Stimulated activated CD8-positive, alpha-beta memory T cell treated with anti-CD3 and anti-CD28 coated beads, Interleukin-4, amount 100 ng/mL, for 48 hours (primary cell): ENCODE data around the gene KDM4C.
"Not testable (repeated sequence)": the region's sequence is repeated elsewhere in the genome, so short reads cannot be mapped to it uniquely, and the experiment has no call there.

Source experiments
- DNase-seq: peaks from one replicate; pipeline ENCODE4 v3.0.0-alpha.2; 2020

KDM4C gene

DNA sequence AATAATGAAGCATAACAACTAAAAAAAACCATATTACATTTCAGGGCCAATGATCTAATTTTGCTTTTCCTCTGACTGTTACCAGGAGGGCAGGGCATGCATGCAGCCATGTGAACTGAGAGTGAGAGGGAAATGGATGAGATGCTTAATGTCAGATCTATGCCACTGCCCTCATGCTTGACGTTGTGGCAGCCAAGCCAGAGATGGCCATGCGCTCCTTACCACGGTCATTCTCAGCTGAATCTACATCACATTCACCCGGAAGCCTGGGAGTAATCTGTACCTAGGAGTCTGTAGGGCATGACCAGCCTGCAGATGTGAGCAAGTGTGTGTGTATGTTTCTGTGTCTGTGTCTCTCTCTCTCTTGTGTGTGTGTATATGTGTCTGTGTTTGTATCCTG is 183.7 kb downstream of the KDM4C start:
- DNase-seq: no peak

DNA sequence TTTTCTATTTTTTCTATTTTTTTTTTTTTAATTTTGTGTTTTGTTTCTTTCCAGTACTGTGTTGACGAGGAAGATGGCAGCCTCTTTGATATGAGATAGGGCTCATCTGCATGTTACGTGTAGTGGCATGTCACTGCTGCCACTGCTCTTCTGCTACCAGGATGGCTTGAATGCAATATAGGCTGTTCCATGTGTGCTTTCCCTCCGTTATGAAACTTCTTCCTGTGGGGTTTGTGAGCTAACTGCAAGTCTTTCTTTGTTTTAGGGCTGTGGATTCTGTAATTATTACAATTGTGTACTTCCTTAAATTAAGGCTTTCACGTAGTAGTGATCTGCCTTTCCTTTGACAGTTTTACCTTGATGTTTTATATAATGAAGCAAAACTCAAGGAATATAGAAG is 184.6 kb downstream of the KDM4C start:
- DNase-seq: no peak

DNA sequence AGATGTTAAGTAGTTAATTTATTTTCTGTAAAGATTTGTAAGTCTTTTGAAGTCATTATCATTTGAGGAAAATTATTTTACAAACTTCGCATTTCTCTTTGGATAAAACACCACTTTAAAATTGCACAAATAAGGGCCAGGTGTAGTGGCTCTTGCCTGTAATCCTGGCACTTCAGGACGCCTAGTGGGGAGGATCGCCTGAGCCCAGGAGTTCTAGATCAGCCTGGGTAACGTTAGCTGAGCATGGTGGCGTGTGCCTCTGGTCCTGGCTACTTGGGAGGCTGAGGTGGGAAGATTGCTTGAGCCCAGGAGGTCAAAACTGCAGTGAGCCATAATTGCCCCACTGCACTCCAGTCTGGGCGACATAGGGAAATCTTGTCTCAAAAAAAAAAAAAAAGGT is 185.5 kb downstream of the KDM4C start:
- no peak for DNase-seq

DNA sequence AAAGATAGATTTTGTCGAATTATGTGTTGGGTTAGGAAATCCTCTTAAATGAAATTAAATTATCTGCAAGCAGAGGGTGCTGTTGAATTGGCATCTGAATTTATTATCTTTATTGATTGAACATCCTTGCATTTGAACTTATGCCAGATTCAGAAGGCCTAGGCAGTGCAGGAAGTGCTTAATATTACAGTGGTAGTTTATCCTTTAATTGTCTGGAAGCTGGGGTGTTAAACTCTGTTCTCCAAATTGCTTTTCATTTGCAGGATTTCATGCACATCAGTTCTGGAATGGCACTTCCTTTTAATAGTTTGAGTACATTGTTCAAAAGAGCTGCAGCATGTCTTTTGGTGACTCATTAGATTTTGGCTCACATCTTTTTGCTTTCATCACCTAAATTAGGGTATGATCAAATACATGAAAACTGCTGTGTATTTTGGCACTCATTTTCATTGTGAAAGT is 186.3 kb downstream of the KDM4C start:
- DNase-seq: no peak

DNA sequence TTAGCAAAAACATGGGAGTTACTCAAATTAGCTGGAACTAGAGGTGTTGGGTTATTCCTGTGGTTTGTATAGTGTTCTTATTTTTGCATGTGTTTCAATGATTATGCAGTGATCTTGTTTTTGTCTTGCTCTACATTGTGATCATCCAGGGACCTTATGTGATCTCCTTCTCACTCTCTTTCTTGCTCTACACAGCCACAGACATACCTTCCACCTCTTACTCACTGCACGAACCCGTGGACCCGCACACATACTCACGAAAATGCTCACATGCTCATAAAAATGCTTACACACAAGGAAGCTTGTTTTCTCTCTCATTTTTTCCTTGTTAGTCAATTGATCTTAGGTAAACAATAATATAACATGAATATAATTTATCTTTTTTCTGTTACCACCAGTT is 187.1 kb downstream of the KDM4C start:
- no peak for DNase-seq

DNA sequence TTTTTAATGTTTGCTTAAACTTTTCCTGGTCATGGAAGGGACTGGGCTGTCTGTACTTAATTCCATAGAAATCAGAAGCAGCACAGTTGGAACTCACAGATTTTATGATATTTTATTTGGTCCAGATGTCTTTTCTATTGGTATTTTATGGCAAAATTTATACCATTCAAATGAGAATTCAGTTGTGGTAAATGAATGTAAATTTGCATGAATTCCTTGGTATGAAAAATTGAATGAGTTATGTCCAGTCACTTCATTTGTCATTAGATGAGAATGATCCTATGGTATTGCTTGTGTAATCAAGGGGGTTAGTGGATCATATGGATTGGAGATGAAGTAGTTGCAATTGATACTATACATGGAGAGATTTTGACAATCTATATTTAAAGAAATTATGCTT is 188.0 kb downstream of the KDM4C start:
- no peak for DNase-seq

DNA sequence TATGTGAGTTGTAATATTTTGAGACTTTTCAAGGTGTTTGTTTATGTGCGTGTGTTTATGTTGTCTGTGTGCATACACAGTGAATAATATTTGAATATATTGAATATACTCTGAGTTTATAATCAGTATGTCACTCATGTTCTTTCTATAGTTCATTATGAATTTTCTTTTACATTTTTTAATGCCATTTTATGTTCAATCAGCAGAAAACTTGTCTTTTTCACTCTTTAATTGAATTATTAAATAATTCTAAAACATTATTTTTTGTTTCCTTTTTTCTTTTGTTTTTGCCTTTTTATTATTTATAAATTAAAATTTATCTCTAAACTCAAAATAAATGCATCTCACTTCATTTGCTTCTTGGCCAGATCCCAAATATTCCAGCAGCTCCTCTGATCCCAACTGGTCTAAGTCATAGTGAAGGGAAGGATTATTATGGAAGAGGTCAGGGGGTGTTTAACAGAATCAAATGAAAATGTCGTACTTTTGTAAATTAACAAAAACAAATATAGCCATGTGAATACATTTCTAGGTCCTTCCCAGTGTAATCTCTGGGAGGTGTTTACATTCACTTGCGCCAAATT is 188.9 kb downstream of the KDM4C start:
- no peak for DNase-seq

DNA sequence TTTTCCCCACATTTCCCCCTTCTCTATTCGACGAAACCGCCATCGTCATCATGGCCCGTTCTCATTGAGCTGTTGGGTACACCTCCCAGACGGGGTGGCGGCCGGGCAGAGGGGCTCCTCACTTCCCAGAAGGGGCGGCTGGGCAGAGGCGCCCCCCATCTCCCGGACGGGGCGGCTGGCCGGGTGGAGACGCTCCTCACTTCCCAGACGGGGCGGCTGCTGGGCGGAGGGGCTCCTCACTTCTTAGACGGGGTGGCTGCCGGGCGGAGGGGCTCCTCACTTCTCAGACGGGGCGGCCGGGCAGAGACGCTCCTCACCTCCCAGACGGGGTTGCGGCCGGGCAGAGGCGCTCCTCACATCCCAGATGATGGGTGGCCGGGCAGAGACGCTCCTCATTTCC is 191.1 kb downstream of the KDM4C start:
- not testable (repeated sequence) for DNase-seq

DNA sequence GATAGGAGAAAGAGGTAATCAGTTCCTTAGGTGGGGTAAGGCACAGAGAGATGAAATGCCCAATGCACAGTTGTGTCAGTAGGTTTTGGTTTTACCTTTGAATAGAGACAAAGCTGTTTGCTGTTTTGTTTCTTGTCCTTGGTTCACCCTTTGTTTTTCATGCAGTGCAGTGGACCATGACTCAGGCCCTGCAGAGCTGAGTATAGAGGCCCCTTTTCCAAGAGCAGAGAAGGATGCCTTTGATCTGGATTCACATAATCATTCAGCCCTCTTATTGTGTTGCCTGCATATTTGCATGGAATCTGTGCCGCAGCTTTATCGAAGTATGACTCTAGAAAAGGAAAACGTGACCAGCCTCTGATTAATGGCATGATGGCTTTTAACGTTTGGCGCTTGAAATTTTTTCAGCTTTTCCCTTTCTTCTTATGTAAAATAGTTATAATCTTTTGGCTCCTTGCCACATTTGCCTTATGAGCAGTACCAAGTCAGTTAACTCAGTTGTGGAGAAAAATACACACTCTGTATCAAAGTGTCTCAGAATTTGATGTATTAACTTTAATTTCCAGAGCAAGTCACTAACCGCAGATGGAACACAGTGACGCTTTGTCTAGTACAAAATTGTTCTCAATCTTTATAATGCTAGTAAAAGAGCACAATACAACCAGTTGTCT is 197.6 kb downstream of the KDM4C start:
- no peak for DNase-seq

DNA sequence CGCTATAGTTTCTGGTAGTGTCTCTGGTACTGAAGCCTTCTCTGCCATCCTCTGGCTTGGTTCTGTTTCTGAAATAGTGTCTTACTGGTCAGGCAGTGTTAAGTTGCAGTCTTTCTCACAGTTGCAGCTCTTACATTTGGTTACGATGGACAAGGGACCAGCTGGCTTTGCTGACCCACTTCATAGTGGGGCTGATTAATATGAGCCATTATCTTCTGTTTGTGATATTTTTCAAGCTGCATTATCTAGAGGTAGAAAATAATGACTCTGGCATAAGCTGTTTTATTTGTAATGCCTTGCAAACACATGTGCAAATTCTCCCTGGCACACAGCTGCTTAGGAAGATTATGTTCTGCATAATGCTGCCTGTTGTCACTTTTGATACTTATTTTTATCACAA is 199.1 kb downstream of the KDM4C start:
- no peak for DNase-seq

DNA sequence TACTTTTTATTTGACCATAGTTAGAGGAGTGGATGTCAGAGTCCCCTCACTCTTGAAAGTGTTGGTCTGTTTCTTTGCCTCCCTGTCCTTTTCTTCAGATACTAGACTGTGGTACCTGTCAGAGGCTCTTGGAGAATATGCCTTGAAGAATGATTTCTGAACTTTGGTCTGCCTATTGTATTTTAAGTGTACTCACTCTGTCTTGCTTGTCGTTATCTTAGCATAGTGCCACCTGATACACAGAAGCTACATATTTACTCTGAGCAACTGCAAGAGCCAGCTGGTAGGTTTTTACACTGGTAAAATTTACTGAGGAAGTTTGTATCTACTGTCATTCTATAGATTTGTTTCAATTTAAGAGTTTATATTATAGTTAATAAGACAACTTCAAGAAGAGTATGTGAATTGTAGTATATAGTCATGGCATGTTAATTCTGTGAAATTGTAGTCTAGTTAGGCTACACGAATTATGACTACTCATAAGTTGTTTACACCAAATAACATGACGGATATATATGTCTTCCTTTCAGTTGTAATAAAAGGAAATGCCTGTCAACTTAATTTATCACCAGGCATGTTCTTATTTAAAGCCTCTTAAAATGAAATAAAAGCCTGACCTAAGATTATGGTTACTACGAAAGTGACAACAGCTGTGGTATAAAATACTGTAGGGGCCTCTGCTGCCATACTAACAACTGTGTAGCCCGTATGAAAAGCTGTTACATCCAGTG is 201.7 kb downstream of the KDM4C start:
- no peak for DNase-seq

DNA sequence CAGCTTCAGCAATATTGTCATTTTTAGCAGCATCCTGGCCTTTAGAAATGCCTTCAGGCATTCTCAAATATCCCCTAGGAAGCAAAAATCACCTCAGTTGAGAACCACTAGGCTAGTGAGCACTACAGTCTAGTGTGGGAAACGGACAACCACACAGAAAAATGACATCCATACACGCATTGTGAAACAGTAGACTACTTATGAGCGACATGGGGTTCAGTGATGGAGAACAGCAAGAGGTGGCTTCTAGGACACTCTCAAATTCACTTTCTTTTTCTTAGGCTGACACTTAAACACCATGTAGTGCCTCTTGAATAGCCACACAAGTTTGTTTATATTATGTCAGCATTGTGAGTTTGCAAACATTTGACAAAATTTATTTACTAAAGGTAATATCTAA is 203.0 kb downstream of the KDM4C start:
- no peak for DNase-seq

DNA sequence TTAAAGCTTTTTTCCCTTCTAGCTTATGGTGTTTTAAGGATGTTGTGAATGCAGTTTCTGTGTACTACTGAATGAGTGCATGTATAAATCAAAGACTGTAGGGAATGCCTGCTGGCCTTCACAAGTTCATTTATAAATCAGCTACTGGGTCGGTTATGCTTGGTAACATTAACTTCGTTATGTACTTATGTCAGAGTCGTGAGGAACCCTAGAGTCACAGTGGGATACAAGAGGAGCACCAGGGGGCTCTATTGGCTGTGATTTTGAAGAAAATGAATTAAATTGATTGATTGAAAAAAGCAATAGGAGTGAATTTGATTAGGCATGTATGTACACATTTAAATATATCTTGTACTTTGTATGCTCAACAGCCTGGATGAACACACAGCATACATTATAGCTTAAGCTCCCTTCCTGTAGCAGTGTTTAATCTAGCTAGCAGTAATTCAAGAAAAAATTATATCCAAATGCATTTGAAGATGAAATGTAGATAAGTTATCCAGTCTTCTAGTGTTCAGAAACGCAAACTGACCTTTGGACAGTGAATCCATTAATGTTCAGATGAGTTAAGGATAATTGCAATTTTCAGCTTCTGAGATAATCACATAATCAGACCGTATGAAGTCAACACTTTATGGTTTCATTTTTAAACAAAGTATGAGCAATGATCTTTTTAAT is 204.2 kb downstream of the KDM4C start:
- DNase-seq: no peak

DNA sequence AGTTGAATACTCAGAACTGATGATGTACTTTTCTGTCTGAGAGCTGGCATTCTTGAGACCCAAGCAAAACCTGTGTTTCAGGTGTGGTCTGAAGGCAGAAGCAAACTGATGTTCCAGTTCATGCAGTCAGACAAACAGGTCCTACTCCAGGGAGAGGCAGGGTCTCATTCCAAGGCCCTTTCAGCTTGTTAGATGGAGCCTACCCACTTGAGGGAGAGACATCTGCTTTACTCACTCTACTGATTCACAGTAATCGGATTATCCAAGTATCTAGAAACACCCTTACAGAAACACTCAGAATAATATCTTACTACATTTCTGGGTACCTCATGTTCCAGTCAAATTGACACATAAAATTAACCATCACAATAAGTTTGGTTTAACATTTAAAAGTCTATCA is 207.8 kb downstream of the KDM4C start:
- no peak for DNase-seq

DNA sequence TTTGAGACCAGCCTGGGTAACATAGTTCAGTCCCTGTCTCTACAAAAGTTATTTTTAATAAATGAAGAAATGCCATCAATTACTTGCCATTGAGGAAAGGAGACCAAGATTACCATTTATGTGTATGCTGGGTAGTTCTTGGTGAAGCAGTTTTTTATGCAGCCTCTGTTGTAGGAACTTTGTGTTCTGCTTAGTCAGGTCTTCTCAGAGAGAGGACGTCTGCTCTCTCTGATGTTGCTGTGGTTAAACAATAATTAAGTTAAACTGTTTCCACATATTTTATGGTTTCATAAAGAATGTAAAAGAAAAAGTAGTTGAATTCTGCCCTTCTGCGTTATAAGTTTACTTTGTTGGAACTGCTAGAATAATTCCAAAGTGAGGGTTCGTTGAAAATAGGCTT is 210.5 kb downstream of the KDM4C start:
- no peak for DNase-seq

DNA sequence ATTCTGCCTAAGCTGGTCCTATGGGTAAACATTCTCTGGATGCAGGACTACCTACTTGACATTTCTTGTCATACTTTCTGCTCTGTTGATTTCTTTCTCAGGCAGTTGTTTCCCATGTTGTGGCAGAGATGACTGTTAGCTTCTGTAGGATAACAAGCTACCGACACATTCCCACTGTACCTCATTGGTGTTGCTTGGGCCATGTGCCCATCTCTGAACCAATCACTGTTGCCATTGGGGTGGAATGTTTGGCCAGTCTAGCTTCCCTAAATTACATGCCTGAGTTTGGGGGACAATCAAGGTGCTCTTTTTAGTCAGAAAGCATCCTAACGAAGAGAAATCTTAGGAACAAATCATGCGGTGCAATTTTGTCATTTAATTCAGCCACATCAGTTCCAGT is 212.0 kb downstream of the KDM4C start:
- no peak for DNase-seq

DNA sequence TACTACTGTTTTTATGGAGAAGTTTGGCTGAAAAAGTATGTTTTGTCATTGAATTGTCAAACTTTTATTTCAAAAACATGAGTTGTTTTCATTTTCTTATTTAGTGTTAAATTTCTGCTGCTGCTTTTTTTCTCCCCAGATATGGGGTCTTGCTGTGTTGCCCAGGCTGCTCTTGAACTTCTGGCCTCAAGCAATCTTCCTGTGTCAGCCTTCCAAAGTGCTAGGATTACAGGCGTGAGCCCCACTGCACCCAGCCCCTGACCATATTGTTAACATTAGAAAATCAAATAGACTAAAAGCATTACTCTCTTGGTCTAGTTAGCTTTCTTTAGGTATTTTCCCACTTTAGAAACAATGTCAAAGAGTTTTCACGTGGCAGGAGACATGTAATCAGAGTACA is 215.3 kb downstream of the KDM4C start:
- DNase-seq: no peak

DNA sequence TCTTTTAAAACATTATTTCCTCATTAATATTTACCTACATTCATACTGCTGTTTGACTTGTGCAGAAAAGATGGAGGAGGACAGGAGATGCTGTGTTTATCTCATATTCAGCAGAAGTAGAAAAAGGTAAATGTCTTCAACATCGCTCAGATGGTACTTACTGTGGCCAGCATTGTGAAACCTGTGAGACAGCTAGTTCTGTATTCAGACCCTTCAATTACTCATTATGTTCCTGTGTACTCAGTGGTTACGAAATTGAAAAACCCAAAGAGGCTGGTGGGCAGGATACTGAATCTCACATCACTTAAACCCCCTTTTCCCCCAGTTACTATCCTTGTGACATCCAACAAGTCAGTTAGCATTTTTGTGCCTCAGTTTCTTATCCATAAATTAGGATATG is 216.0 kb downstream of the KDM4C start:
- no peak for DNase-seq

DNA sequence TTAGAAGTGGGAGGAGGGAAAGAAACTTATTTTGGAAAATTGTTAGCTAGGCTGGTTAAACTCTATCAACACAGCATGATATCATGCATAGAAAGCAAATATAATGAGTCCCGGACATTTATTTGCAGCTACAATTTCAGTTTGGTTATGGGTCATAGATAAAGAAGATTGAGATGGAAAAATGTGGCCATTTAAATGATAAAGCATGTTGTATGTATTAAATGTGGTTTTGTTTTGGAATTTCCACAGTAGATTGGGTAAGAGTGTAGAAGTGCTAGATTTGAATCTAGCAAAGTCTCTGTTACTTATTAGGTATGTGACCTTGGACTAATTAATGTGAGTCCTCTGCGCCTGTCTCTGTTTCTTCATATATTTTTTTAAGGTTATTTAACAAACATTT is 217.4 kb downstream of the KDM4C start:
- no peak for DNase-seq

DNA sequence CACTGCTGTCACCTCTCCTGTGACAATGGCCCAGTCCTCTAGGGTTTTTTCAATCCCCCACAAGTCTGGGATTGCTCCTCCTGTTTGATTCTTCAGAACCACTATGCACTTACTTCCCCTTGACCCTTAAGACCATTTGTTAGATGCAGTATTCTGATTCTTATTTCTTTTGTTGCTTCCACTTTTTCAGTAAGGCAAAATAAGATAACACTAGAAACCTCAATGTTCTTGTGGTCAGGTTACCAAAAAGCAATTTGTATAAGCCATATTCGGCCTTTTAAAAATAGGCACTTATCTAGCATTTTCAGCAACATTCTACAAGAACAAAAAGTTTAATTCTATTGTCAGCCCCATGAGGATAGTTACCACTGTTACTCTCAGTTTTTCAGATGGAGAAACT is 220.0 kb downstream of the KDM4C start:
- DNase-seq: no peak

DNA sequence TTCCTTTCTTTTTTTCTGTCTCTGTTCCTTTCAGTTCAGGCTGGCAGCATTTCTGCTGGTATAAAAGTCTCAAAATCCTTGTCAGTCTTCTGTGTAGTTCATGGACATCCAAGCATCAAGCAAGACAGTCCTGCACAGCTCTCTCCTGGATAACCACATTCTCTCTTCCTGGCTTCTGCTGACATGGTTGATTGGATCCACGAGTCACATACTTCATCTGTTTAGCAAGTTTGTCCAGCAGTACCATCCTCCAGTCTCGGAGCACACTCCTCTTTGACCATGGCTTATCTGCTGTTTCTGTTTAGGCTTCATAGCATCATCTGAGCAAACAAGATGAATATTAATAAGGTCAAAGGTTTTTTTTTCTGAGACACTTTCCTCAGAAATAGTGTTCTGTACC is 220.8 kb downstream of the KDM4C start:
- DNase-seq: no peak

DNA sequence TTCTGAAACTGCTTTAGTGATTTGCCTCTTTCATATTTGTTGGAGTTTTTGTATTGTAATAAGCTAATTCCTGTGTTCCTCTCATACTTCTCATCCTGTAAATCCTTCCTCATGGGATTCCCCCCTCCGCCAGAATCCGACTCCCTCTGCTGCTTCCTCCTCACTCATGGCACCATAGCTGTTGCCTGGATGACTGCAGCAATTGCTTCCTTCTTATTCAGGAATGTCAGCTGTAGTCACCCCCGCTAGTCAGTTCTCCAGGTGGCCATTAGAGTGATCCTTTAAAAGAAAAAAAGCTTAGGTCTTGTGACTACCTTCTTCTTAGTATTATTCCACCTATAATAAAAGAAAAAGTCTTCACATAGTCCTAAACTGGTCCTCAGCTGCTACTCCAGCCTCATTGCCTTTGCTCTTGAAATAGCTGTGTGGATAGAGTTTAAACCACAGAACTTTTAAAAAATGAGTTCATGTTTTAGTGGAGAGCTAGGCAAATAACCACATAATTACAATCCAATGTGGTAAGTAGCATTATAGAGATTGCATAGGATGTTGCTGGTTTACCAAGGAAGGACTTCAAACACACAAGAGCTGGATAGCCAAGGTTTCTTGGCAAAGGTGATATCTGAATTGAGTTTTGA is 227.3 kb downstream of the KDM4C start:
- DNase-seq: no peak

DNA sequence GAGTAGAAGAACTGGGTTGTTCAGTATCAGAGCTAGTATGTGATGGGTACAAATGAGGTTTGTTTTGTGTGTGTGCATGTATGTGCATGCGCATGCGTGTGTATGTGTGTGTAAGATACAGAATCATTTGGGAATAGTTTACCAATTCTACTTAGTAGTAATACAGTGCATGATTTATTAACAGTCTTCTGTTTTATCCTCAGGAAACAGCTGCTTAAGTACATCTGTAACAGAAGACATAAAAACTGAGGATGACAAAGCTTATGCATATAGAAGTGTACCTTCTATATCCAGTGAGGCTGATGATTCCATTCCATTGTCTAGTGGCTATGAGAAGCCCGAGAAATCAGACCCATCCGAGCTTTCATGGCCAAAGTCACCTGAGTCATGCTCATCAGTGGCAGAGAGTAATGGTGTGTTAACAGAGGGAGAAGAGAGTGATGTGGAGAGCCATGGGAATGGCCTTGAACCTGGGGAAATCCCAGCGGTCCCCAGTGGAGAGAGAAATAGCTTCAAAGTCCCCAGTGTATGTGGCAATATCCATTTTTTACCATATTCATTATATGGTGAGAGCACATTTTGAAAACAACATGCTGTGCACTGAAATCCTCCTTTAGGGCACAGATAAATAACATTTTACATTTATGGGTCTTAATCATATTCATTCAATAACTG is 228.5 kb downstream of the KDM4C start:
- DNase-seq: no peak
